Measurements from ENCODE around the gene FAM24B. TPM values are rescaled to one million over a fixed set of nuclear protein-coding genes. Genes with fewer than 3 reads are reported as not detected.
"Not testable (repeated sequence)": the region's sequence is repeated elsewhere in the genome, so short reads cannot be mapped to it uniquely, and the experiment has no call there.

Gene FAM24B, protein sequence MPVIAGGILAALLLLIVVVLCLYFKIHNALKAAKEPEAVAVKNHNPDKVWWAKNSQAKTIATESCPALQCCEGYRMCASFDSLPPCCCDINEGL
- 1 to 10 TPM; 3.9 to 7.8 (median 6.4) TPM for polyA plus RNA-seq (ENCODE audit: insufficient read length in 4 of 4)

- DNase-seq (ENCODE audit: low read depth in 4 of 4, low spot score in 3 of 4), result peak; percentile 91 to 96 (median 94)
Measured at GRCh38 chr10:122879339-122880273, at the start of gene FAM24B. Gene FAM24B (minus strand): TSS chr10:122879581. CDS start chr10:122850515, 29,066 bp downstream.

DNA sequence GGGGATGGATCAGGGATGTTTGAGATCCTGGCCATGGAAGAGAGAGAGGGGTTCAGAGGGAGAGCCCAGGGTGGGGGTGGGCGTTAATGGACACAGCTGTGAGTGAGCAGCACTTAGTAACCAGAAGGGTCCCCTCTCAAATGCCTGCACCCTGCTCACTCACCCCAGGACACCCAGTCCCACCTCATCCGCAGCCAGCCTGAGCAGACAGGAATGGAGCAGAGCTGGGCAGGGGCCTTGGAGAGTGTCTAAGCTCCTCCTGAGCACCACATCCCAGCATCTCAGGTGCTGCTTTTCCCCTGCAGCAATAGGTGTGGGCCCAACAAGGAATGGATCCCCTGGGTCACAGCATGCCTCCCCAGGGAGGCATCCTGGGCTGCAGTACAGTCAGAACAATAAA, 36.3 kb upstream of the FAM24B start:
- no peak for DNase-seq (ENCODE audit: low read depth in 4 of 4, low spot score in 3 of 4)

DNA sequence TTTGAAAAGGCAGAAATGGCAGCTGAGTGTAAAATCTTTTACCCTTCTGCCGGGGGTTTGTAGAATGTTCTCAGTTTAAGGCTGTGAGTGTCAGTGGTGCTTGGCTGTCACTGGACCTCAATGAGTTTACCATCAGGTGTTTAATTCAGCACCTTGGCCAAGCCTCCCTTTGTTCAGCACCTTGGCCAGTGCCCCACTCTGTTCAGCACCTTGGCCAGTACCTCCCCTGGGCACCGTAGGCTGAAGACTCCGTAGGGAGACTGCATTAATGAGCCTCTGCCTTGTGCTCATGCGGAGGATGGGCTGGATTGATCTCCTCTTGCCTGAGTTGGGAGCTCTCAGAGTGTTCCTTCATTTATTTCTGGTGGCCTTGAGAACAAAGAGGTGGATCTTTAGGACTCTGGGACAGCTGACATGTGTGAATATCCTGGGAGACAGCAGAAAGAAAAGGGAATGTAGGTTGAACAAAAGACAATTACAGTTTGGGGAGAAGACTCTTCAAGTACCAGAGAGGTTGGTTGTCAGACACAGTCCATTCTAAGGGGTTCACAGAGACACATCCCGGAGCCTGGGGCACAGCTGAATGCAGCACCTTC, 32.6 kb upstream of the FAM24B start:
- DNase-seq (ENCODE audit: low read depth in 4 of 4, low spot score in 3 of 4), result peak; percentile 27 to 56 (median 48)

- DNase-seq (ENCODE audit: low read depth in 4 of 4, low spot score in 3 of 4), result no peak
Measured at GRCh38 chr10:122910310-122910709, 30.9 kb upstream of the FAM24B start, which contains the start of gene FAM24A. Gene FAM24A (plus strand): TSS chr10:122910610. CDS start chr10:122911635, 1,025 bp downstream.

DNA sequence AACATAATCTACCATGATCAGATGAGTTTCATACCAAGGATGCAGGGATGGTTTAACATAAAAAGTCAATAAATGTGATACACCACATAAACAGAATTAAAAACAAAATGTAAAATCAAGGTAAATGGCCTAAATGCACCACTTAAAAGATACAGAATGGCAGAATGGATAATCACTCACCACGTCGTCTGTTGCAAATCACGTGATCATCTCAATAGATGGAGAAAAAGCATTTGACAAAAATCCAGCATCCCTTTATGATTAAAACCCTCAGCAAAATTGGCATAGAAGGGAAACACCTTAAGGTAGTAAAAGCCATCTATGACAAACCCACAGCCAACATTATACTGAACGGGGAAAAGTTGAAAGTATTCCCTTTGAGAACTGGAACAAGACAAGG, 24.5 kb upstream of the FAM24B start:
- not testable (repeated sequence) for DNase-seq (ENCODE audit: low read depth in 4 of 4, low spot score in 3 of 4)

DNA sequence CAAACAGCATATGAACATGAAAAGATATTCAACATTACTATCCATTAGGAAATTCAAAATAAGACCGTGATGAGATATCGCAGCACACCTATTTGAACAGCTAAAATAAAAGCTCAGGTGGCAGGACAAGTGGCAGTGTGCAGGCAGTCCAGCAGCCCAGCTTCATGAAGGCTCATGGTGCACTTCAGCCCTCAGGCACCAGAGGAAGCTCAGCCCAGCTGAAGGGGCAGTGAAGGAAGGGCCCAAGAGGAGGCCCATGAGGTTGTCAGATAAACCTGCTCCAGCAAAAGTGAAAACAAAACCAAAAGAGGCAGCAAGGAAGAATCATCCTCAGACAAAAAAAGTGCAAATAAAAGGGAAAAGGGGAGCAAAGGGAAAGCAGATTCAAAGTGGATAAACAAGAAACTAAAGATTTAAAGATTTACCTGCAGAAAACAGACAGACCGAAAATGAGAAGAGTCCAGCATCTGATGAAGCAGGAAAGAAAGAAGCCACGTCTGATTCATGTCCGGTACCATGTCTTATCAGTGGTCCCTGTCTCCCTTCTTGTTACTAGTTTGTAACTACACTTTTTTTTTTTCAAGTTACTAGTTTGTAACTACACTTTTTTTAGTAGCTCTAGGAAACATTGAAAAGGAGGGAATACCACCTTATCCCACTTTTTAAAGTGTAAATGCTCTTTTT, 15.0 kb upstream of the FAM24B start:
- DNase-seq (ENCODE audit: low read depth in 4 of 4, low spot score in 3 of 4), result no peak

- no peak for DNase-seq (ENCODE audit: low read depth in 4 of 4, low spot score in 3 of 4)
Measured at GRCh38 chr10:122884166-122884565, 4.8 kb upstream of the FAM24B start.

DNA sequence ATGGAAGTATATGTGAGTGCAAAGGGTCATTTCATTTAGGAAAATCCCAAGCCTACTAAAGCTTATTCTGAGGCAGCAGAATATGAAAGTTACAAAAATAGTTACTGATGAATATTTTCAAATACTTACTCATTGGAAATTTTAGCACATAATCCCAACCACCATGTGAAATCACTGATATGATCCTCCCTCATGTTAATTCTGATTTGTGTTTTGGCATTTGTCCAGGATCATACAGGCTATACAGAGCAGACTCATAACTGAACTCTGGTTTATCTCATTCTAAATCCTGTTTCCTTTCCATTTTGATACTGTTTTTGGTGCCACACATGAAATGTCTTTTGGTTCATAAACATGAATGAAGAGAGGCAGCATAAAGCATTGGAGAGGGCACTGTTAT, 3.4 kb upstream of the FAM24B start:
- no peak for DNase-seq (ENCODE audit: low read depth in 4 of 4, low spot score in 3 of 4)

GRCh38 chr10:122878799-122879338, 512 bp downstream of the FAM24B start:
- DNase-seq (ENCODE audit: low read depth in 4 of 4, low spot score in 3 of 4), result peak in 2 of 4 donors; percentile 2 to 6

GRCh38 chr10:122877264-122877663, 2.1 kb downstream of the FAM24B start:
- DNase-seq (ENCODE audit: low read depth in 4 of 4, low spot score in 3 of 4), result no peak

DNA sequence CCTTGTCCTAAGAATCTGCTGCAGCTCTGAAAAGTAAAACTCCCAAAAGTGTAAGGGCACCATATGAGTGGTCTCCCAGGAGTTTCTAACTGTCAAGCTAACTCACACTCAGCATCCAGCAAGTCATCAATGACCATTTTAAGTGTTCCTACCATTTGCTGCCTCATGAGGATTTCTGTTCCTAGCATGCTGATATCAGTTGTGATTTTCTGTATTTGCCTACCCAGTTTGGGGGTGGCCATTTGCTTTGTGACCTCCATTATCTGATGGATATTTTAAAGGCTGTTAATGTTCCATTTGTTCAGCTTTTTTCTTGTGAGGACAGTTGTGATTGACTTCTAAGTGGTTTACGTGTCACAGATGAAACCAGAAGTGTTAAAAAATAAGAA, 2.9 kb downstream of the FAM24B start:
- no peak for DNase-seq (ENCODE audit: low read depth in 4 of 4, low spot score in 3 of 4)

GRCh38 chr10:122875843-122876466, 3.4 kb downstream of the FAM24B start:
- DNase-seq (ENCODE audit: low read depth in 4 of 4, low spot score in 3 of 4), result no peak

GRCh38 chr10:122871947-122872346, 7.4 kb downstream of the FAM24B start:
- not testable (repeated sequence) for DNase-seq (ENCODE audit: low read depth in 4 of 4, low spot score in 3 of 4)

DNA sequence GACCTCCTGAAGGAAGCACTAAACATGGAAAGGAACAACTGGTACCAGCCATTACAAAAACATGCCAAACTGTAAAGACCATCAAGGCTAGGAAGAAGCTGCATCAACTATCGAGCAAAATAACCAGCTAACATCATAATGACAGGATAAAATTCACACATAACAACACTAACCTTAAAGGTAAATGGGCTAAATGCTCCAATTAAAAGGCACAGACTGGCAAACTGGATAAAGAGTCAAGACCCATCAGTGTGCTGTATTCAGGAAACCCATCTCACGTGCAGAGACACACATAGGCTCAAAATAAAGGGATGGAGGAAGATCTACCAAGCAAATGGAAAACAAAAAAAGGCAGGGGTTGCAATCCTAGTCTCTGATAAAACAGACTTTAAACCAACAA, 10.6 kb downstream of the FAM24B start:
- not testable (repeated sequence) for DNase-seq (ENCODE audit: low read depth in 4 of 4, low spot score in 3 of 4)

DNA sequence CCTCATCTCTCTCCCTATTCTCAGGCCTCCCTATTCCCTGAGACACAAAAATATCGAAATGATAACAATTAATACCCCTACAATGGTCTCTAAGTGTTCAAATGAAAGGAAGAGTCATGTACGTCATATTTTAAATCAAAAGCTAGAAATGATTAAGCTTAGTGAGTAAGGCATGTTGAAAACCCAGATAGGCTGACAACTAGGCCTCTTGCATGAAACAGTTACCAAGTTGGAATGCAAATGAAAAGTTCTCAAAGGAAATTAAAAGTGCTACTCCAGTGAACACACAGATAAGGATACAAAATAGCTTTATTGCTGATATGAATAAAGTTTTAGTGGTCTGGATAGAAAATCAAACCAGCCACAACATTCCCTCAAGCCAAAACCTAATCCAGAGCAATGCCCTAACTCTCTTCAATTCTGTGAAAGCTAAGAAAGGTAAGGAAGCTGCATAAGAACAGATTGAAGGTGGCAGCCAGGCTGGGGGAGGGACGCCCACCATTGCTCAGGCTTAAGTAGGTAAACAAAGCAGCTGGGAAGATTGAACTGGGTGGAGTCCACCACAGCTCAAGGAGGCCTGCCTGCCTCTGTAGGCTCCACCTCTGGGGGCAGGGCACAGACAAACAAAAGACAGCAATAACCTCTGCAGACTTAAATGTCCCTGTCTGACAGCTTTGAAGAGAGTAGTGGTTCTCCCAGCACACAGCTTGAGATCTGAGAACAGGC, 12.5 kb downstream of the FAM24B start:
- not testable (repeated sequence) for DNase-seq (ENCODE audit: low read depth in 4 of 4, low spot score in 3 of 4)

DNA sequence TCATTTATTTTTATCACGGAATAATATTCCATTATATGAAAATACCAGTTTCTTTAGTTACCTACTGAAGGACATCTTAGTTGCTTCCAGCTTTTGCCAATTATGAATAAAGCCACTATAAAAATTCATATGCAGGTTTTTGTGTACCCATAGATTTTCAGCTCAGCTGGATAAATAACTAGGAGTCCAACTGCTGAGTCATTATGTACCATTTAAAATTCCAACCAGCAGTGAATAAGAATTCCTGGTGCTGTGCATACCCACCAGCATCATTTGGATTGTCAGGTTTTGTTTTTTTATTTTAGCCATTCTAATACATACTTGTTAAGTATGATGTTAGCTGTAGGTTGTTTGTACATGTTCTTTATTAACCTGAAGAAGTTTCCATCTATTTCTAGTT, 14.5 kb downstream of the FAM24B start:
- DNase-seq (ENCODE audit: low read depth in 4 of 4, low spot score in 3 of 4), result no peak

DNA sequence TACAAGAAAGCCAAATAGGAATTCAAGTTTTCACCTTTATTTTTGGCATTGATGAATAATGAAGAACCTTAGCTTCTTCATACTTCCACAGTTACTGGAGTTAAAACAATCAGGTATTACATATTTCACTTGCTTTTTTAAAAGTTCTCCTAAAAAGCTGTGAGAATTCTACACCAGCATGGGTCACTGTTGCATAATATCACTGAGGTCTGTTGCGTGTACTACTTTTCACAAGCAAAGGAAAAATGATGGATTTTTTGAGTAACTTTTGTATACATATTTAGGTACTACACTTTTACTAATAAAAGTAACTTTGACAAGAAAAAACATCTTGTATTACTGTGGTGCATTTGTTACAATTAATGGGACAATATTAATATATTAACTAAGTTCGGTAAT, 15.2 kb downstream of the FAM24B start:
- no peak for DNase-seq (ENCODE audit: low read depth in 4 of 4, low spot score in 3 of 4)

GRCh38 chr10:122863216-122864193, 15.9 kb downstream of the FAM24B start:
- no peak for DNase-seq (ENCODE audit: low read depth in 4 of 4, low spot score in 3 of 4)
